Kidney (tissue), 14 donors: ENCODE results near the gene SPATA25. TPM values are rescaled to one million over a fixed set of nuclear protein-coding genes. Genes with fewer than 3 reads are reported as not detected.

Source experiments
- DNase-seq, 5 donors: peaks; one replicate each; pipeline ENCODE4 v3.0.0-alpha.2; 2013 to 2020
- FAIRE-seq: peaks from 2 replicates; lab custom pipeline; 2012; peaks lifted over from hg19 to GRCh38; lab: Jason Lieb, UNC
- H3K27ac ChIP-seq, 2 donors: one replicate each; pipeline ENCODE4 v1.7.0; 2013; ENCODE audit warnings: low read depth in 2 of 2, low read length in 2 of 2, inconsistent platforms in 1 of 2
- H3K27me3 ChIP-seq: one replicate; pipeline ENCODE4 v1.7.1; 2013; ENCODE audit warnings: low read length, inconsistent platforms; ENCODE audit not compliant: control insufficient read depth, insufficient read depth
- H3K36me3 ChIP-seq, 3 donors: one replicate each; pipeline versions ENCODE4 v1.7.0 to v1.7.1; 2013; ENCODE audit warnings: low read length in 3 of 3, control low read depth in 1 of 3, inconsistent platforms in 1 of 3; ENCODE audit not compliant: insufficient read depth in 3 of 3, control insufficient read depth in 2 of 3
- H3K4me1 ChIP-seq, 3 donors: one replicate each; pipeline versions ENCODE4 v1.7.0 to v1.7.1; 2013; ENCODE audit warnings: low read length in 3 of 3, inconsistent platforms in 1 of 3, low read depth in 1 of 3; ENCODE audit not compliant: control insufficient read depth in 2 of 3, insufficient read depth in 2 of 3
- H3K4me3 ChIP-seq, 3 donors: one replicate each; pipeline versions ENCODE4 v1.7.0 to v1.8.1; 2013; ENCODE audit warnings: low read length in 3 of 3, control low read depth in 1 of 3, inconsistent platforms in 1 of 3
- H3K9ac ChIP-seq, 3 donors: one replicate each; pipeline versions ENCODE4 v1.7.0 to v1.7.1; 2013; ENCODE audit warnings: low read length in 3 of 3, control low read depth in 1 of 3, inconsistent platforms in 1 of 3
- H3K9me3 ChIP-seq, 3 donors: one replicate each; pipeline versions ENCODE4 v1.7.0 to v1.7.1; 2013; ENCODE audit warnings: low read length in 3 of 3, control low read depth in 1 of 3, inconsistent platforms in 1 of 3; ENCODE audit not compliant: control insufficient read depth in 2 of 3, insufficient read depth in 1 of 3
- intact Hi-C: fragments of 100-400 bp; cut with DNase I; formaldehyde crosslinking; loops from one replicate; pipeline ENCODE4 v1.11.1; 2022
- polyA plus RNA-seq: library from polyadenylated mRNA; stranded (reverse); fragments of 350-450 nt; fragmentation: Illumina TruSeq; extraction: RNeasy Lipid Tissue Mini Kit (QIAGEN cat#74804); gene quantifications from one replicate; pipeline ENCODE4 v1.2.3, GENCODE V29; 2014; ENCODE audit warnings: low read depth, low replicate concordance; ENCODE audit not compliant: insufficient read depth
- total RNA-seq: library from RNA; stranded (reverse); fragmentation: NEBNext Ultra II Directional; extraction: Animal tissue kit (Norgen Biotek cat#: 25700); gene quantifications from one replicate; pipeline ENCODE4 v1.2.1, GENCODE V29; 2021
- TF ChIP-seq, protein P1 (sequence below): IDR thresholded peaks from 3 replicates; pipeline ENCODE4 v1.5.1; 2012; ENCODE audit warnings: mild to moderate bottlenecking, moderate library complexity, borderline replicate concordance; ENCODE audit not compliant: insufficient read depth; ENCODE audit errors: extremely low read depth
- donor health status: control.
- donor health status: control.
- donor health status: control.
- donor health status: control.
- donor health status: control.
- donor health status: DM: yes; HTN: yes; CAD: no.
- donor health status: Normal renal cell carcinoma (clear cell type).

Gene SPATA25
- total and polyA plus RNA-seq, 2 donors from 2014 or later, result 6.7 TPM

DNA sequence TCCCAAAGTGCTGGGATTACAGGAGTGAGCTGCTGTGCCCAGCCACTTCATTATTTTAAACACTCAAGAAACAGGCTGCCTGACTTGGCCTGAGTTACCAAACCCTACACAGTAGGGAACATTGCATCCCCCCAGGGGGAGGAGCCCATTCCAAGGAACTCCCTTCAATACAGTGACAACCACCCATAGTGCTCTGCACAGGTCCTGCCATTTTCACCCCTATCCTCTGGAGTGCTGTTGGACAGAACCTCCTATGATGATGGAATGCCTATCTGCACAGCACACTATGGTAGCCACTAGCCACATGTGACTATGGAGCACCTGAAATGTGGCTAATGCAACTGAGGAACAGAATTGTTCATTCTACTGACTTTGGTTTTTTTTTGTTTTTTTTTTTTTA, 42.0 kb downstream of the SPATA25 start:
- H3K4me1 ChIP-seq, result peaks cover 0 to 3% (median 0%) of the 10 kb centered on the region in 3 donors
- DNase-seq (no peak), FAIRE-seq (no peak)
- intact Hi-C loops, result no loop called here
- no peaks in the 10 kb centered on the region for H3K27me3 ChIP-seq
- H3K9ac ChIP-seq, result no peak overlapping the region
- no peak overlapping the region for H3K27ac ChIP-seq
- no peaks in the 10 kb centered on the region for H3K9me3 ChIP-seq
- peaks cover 2 to 38% (median 18%) of the 10 kb centered on the region in 3 donors for H3K36me3 ChIP-seq
- H3K4me3 ChIP-seq, result no peak overlapping the region
- TF ChIP-seq, protein P1, sequence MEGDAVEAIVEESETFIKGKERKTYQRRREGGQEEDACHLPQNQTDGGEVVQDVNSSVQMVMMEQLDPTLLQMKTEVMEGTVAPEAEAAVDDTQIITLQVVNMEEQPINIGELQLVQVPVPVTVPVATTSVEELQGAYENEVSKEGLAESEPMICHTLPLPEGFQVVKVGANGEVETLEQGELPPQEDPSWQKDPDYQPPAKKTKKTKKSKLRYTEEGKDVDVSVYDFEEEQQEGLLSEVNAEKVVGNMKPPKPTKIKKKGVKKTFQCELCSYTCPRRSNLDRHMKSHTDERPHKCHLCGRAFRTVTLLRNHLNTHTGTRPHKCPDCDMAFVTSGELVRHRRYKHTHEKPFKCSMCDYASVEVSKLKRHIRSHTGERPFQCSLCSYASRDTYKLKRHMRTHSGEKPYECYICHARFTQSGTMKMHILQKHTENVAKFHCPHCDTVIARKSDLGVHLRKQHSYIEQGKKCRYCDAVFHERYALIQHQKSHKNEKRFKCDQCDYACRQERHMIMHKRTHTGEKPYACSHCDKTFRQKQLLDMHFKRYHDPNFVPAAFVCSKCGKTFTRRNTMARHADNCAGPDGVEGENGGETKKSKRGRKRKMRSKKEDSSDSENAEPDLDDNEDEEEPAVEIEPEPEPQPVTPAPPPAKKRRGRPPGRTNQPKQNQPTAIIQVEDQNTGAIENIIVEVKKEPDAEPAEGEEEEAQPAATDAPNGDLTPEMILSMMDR, result no peak

DNA sequence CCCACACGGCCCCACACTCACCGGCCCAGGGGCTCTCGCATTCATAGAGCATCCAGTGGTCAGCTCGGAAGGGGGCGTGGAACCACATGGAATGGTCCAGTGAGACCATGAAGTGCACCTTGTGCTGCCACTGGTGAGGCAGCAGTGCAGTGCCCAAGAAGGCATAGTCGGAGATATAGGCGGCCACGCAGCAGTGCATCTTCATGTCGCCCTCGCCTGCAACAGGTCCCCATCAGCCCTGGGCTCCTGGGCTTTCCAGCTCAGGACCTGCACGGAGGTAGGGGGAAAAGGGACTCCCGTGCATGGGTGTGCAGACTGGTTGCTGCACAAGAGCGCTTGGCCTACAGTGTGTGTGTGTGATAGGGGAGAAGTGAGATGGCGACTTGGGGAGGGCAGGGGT, 43.9 kb downstream of the SPATA25 start:
- no peak for FAIRE-seq
- Histone ChIP-seq H3K27ac (no peak overlapping the region), H3K9me3 (no peaks in the 10 kb centered on the region), H3K27me3 (no peaks in the 10 kb centered on the region), H3K36me3 (peaks cover 2 to 38% (median 16%) of the 10 kb centered on the region in 3 donors), H3K4me1 (peaks cover 0 to 3% (median 0%) of the 10 kb centered on the region in 3 donors), H3K9ac (no peak overlapping the region), H3K4me3 (no peak overlapping the region)
- TF ChIP-seq, protein P1, result no peak
- peak in 1 of 5 donors; percentile 51 for DNase-seq
- intact Hi-C loops, result no loop called here

DNA sequence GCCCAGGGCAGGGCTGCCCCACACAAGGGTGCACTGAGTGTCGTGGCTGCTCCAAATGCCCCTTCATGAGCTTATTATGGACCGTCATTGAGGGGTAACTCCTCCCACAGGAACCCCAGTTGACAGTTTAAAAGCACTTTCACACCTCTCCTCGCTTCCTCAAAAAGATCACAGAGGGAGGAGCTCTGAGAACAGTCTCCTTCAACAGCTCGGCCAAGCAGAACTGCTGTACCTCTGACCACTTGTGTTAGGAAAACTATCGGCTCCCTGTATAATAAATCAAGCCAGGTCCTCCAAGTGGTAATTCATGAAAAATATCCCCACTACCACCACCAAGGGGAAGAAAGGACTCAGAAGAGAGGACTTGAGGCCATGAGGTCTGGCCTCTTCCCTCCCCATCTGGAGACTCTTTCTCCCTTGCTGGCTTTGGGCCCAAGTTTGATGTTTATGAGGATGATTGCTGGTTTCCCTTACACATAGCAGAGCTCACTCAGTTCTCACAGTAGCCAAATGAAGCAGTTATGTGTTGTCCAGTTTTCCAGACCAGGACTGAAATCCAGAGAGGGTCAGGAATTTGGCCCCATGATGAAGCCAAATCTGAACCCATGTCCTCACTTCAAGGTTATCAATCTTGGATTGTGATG, 45.1 kb downstream of the SPATA25 start:
- no peak for FAIRE-seq
- TF ChIP-seq, protein P1, result no peak
- Histone ChIP-seq H3K9ac (no peak overlapping the region), H3K36me3 (peaks cover 2 to 36% (median 16%) of the 10 kb centered on the region in 3 donors), H3K9me3 (no peaks in the 10 kb centered on the region), H3K27ac (no peak overlapping the region), H3K4me3 (no peak overlapping the region), H3K27me3 (no peaks in the 10 kb centered on the region), H3K4me1 (peaks cover 0 to 4% (median 0%) of the 10 kb centered on the region in 3 donors)
- DNase-seq, result no peak
- intact Hi-C loops, result no loop called here
